ENCODE results near the gene IKBKE. TPM values are rescaled to one million over a fixed set of nuclear protein-coding genes. Genes with fewer than 3 reads are reported as not detected.

Gene IKBKE
- total RNA-seq, 2 donors from 2014 or later: 5.0 to 8.5 TPM

DNA sequence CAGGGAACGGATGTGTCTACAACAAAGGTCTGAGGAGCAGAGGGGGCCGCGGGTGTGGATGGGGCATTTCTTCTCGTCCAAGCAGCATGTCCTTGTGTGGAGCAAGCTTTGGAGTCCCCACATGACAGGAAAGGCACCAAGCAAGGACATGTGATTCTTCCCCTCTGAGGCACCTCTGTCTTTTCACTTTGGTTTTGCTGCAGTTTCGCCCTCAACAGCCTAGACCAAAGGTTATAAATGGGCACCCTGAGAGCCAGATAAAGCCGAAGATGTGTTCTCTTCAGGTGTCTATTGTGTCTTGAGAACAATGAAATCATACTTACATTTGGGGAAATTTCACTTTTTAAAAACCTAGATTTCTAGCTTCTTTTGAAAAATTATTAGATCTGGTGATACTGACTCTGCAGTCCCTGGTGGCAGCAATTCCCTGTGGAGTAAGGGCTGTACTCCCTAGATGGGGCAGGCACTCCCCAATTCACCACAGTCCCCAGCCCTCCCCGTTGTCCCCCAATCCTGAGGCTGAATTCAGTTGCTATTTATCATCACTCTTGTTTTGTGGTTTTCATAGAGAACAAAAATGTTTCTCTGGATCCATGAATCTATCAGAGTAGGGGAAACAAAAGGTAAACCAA, 28.8 kb upstream of the IKBKE start:
- H3K27ac Mint-ChIP-seq: no peak overlapping the region
- Histone ChIP-seq H3K4me1 (ENCODE audit: control insufficient read depth, insufficient read depth, low read length) (no peaks in the 10 kb centered on the region), H3K9me3 (ENCODE audit: control insufficient read depth, low read length) (no peaks in the 10 kb centered on the region), H3K27ac (ENCODE audit: low read depth, low read length) (no peak overlapping the region), H3K36me3 (ENCODE audit: control insufficient read depth, insufficient read depth, low read length) (peaks cover 95% of the 10 kb centered on the region), H3K4me3 (ENCODE audit: low read length) (no peak overlapping the region), H3K27me3 (ENCODE audit: control insufficient read depth, insufficient read depth, low read length, poor library complexity, severe bottlenecking) (no peaks in the 10 kb centered on the region), H3K9ac (ENCODE audit: extremely low read depth, low read length, poor library complexity, severe bottlenecking) (no peak overlapping the region)
- no peaks in the 10 kb centered on the region for H3K27me3 Mint-ChIP-seq (ENCODE audit: insufficient read depth)
- no peaks in the 10 kb centered on the region for H3K9me3 Mint-ChIP-seq
- peaks cover 13% of the 10 kb centered on the region for H3K4me1 Mint-ChIP-seq
- WGBS, 2 experiments (ENCODE audit: insufficient coverage in 1 of 2, insufficient read length in 1 of 2): 95 to 100% methylated on average over 3 to 7 of the region's 7 CpGs
- peaks cover 89% of the 10 kb centered on the region for H3K36me3 Mint-ChIP-seq (ENCODE audit: low read depth)
- DNase-seq: no peak
- TF ChIP-seq, protein P1, sequence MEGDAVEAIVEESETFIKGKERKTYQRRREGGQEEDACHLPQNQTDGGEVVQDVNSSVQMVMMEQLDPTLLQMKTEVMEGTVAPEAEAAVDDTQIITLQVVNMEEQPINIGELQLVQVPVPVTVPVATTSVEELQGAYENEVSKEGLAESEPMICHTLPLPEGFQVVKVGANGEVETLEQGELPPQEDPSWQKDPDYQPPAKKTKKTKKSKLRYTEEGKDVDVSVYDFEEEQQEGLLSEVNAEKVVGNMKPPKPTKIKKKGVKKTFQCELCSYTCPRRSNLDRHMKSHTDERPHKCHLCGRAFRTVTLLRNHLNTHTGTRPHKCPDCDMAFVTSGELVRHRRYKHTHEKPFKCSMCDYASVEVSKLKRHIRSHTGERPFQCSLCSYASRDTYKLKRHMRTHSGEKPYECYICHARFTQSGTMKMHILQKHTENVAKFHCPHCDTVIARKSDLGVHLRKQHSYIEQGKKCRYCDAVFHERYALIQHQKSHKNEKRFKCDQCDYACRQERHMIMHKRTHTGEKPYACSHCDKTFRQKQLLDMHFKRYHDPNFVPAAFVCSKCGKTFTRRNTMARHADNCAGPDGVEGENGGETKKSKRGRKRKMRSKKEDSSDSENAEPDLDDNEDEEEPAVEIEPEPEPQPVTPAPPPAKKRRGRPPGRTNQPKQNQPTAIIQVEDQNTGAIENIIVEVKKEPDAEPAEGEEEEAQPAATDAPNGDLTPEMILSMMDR (conservative IDR thresholded peaks at IDR 0.05): no peak
- H3K4me3 Mint-ChIP-seq: no peak overlapping the region

DNA sequence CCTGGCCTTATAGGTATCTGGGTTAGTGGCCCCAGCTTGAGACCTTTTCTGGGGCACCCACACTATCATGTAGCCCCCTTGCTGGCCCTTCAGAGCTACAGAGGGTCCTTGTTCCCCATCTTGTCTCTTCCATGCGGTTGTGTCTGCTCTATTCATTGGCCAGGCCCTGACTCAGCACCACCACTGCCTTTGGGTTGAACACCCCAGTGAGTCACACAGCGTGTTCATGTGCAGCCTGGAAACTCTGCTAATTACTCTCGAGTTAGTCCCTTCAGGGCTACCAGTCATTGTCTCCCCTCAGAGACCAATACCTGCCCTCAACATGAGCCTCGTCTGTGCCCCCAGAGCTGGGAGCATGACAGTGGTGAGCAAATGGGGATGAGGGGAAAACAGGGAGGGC, 28.2 kb upstream of the IKBKE start:
- peaks cover 89% of the 10 kb centered on the region for H3K36me3 Mint-ChIP-seq (ENCODE audit: low read depth)
- no peak for DNase-seq
- WGBS, 2 experiments (ENCODE audit: insufficient coverage in 1 of 2, insufficient read length in 1 of 2): 81 to 94% methylated on average over 3 to 4 of the region's 4 CpGs

DNA sequence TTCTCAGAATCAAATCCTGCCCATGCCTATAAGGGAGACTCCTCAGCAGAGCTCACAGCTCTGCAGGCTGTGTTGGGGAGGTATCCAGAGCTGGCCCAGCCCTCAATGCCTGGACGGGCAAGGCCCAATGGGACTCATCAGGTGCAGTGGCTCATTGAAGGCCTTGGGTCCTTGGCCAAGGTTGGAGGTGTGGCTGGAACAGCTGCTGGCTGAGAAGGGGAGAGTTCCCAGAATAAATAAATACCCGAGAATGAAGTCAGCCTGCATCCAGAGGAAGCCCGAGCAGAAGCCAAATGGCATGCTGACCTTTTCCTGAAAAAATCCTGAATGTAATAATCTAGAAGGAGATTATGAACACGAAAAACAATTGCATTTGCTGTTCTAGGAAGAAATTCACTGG, 25.2 kb upstream of the IKBKE start:
- peaks cover 92% of the 10 kb centered on the region for H3K36me3 ChIP-seq (ENCODE audit: control insufficient read depth, insufficient read depth, low read length)
- 97% methylated on average over 3 to 4 of the region's 4 CpGs for WGBS, 2 experiments (ENCODE audit: insufficient coverage in 1 of 2, insufficient read length in 1 of 2)
- H3K9me3 ChIP-seq (ENCODE audit: control insufficient read depth, low read length): no peaks in the 10 kb centered on the region
- no peaks in the 10 kb centered on the region for H3K4me1 ChIP-seq (ENCODE audit: control insufficient read depth, insufficient read depth, low read length)
- H3K4me3 ChIP-seq (ENCODE audit: low read length): no peak overlapping the region
- TF ChIP-seq, protein P1 (conservative IDR thresholded peaks at IDR 0.05): no peak
- H3K27me3 Mint-ChIP-seq (ENCODE audit: insufficient read depth): no peaks in the 10 kb centered on the region
- H3K36me3 Mint-ChIP-seq (ENCODE audit: low read depth): peaks cover 90% of the 10 kb centered on the region
- no peaks in the 10 kb centered on the region for H3K9me3 Mint-ChIP-seq
- no peak overlapping the region for H3K27ac ChIP-seq (ENCODE audit: low read depth, low read length)
- no peak for DNase-seq
- no peaks in the 10 kb centered on the region for H3K27me3 ChIP-seq (ENCODE audit: control insufficient read depth, insufficient read depth, low read length, poor library complexity, severe bottlenecking)
- peaks cover 9% of the 10 kb centered on the region for H3K4me1 Mint-ChIP-seq
- no peak overlapping the region for H3K4me3 Mint-ChIP-seq
- H3K27ac Mint-ChIP-seq: no peak overlapping the region
- H3K9ac ChIP-seq (ENCODE audit: extremely low read depth, low read length, poor library complexity, severe bottlenecking): no peak overlapping the region

More for the DNA sequence above, 28.2 kb upstream of the IKBKE start:
- Histone ChIP-seq H3K4me3 (ENCODE audit: low read length) (no peak overlapping the region), H3K27ac (ENCODE audit: low read depth, low read length) (no peak overlapping the region), H3K4me1 (ENCODE audit: control insufficient read depth, insufficient read depth, low read length) (no peaks in the 10 kb centered on the region), H3K36me3 (ENCODE audit: control insufficient read depth, insufficient read depth, low read length) (peaks cover 95% of the 10 kb centered on the region), H3K9me3 (ENCODE audit: control insufficient read depth, low read length) (no peaks in the 10 kb centered on the region), H3K9ac (ENCODE audit: extremely low read depth, low read length, poor library complexity, severe bottlenecking) (no peak overlapping the region), H3K27me3 (ENCODE audit: control insufficient read depth, insufficient read depth, low read length, poor library complexity, severe bottlenecking) (no peaks in the 10 kb centered on the region)
- TF ChIP-seq, protein P1 (conservative IDR thresholded peaks at IDR 0.05): no peak
- H3K9me3 Mint-ChIP-seq: no peaks in the 10 kb centered on the region
- no peak overlapping the region for H3K4me3 Mint-ChIP-seq
- H3K27me3 Mint-ChIP-seq (ENCODE audit: insufficient read depth): no peaks in the 10 kb centered on the region
- peaks cover 9% of the 10 kb centered on the region for H3K4me1 Mint-ChIP-seq
- H3K27ac Mint-ChIP-seq: no peak overlapping the region
